ENCODE results near the gene NTN4. TPM values are rescaled to one million over a fixed set of nuclear protein-coding genes. Genes with fewer than 3 reads are reported as not detected.

NTN4 gene
- total RNA-seq, 6 experiments from 2014 or later: 51.3 to 117 (median 101) TPM

GRCh38 chr12:95693689-95694088, 96.9 kb downstream of the NTN4 start:
- DNase-seq: no peak
- H3K4me1 Mint-ChIP-seq (ENCODE audit: low read depth): no peaks in the 10 kb centered on the region
- H3K36me3 Mint-ChIP-seq (ENCODE audit: low read depth): peaks cover 27% of the 10 kb centered on the region; the same call in 1 of the 2 replicates
- no peaks in the 10 kb centered on the region for H3K9me3 Mint-ChIP-seq
- H3K4me3 Mint-ChIP-seq: no peak overlapping the region
- H3K27me3 Mint-ChIP-seq (ENCODE audit: insufficient read depth): no peaks in the 10 kb centered on the region
- TF ChIP-seq CTCF (IDR thresholded peaks at IDR 0.05): no peak
- H3K27ac Mint-ChIP-seq: no peak overlapping the region

- H3K36me3 Mint-ChIP-seq (ENCODE audit: low read depth): peaks cover 16% of the 10 kb centered on the region; the same call in 1 of the 2 replicates
- no peaks in the 10 kb centered on the region for H3K27me3 Mint-ChIP-seq (ENCODE audit: insufficient read depth)
- DNase-seq: no peak
- no peaks in the 10 kb centered on the region for H3K4me1 Mint-ChIP-seq (ENCODE audit: low read depth)
- H3K9me3 Mint-ChIP-seq: no peaks in the 10 kb centered on the region
- TF ChIP-seq CTCF (IDR thresholded peaks at IDR 0.05): no peak
- no peak overlapping the region for H3K4me3 Mint-ChIP-seq
- no peak overlapping the region for H3K27ac Mint-ChIP-seq
These were observed 99.5 kb downstream of the NTN4 start for GRCh38 chr12:95690861-95691635.

GRCh38 chr12:95687937-95688336, 102.6 kb downstream of the NTN4 start:
- Mint-ChIP-seq H3K27ac (no peak overlapping the region), H3K9me3 (no peaks in the 10 kb centered on the region)
- no peak for TF ChIP-seq CTCF (IDR thresholded peaks at IDR 0.05)

GRCh38 chr12:95683418-95683817, 107.1 kb downstream of the NTN4 start:
- Mint-ChIP-seq H3K4me1 (ENCODE audit: low read depth) (peaks cover 8% of the 10 kb centered on the region; the same call in 1 of the 2 replicates), H3K36me3 (ENCODE audit: low read depth) (peaks cover 28% of the 10 kb centered on the region), H3K9me3 (no peaks in the 10 kb centered on the region), H3K4me3 (no peak overlapping the region), H3K27ac (no peak overlapping the region), H3K27me3 (ENCODE audit: insufficient read depth) (no peaks in the 10 kb centered on the region)
- no peak for DNase-seq
- TF ChIP-seq CTCF (IDR thresholded peaks at IDR 0.05): no peak

More at GRCh38 chr12:95687937-95688336, 102.6 kb downstream of the NTN4 start:
- Mint-ChIP-seq H3K4me1 (ENCODE audit: low read depth) (peaks cover 8% of the 10 kb centered on the region; the same call in 1 of the 2 replicates), H3K36me3 (ENCODE audit: low read depth) (peaks cover 13% of the 10 kb centered on the region; the same call in 1 of the 2 replicates), H3K27me3 (ENCODE audit: insufficient read depth) (no peaks in the 10 kb centered on the region), H3K4me3 (no peak overlapping the region)
- DNase-seq: no peak

GRCh38 chr12:95681210-95681765, 109.3 kb downstream of the NTN4 start:
- Mint-ChIP-seq H3K4me3 (no peak overlapping the region), H3K4me1 (ENCODE audit: low read depth) (peaks cover 8% of the 10 kb centered on the region; the same call in 1 of the 2 replicates), H3K9me3 (0 out of 2 replicates have a peak, but pooled peaks cover 5% of the 10 kb centered on the region), H3K36me3 (ENCODE audit: low read depth) (peaks cover 38% of the 10 kb centered on the region), H3K27me3 (ENCODE audit: insufficient read depth) (no peaks in the 10 kb centered on the region), H3K27ac (no peak overlapping the region)
- no peak for DNase-seq
- TF ChIP-seq CTCF (IDR thresholded peaks at IDR 0.05): no peak
